Activated CD8-positive, alpha-beta memory T cell treated with anti-CD3 and anti-CD28 coated beads for 24 hours (primary cell): ENCODE results near the gene RNF6.
"Not testable (repeated sequence)": the region's sequence is repeated elsewhere in the genome, so short reads cannot be mapped to it uniquely, and the experiment has no call there.

ENCODE experiments used
- DNase-seq: peaks from one replicate; pipeline ENCODE4 v3.0.0-alpha.2; 2020

RNF6 gene

GRCh38 chr13:26221721-26222519 is at the start of gene RNF6:
RNF6 (minus strand) TSS chr13:26222314; CDS start chr13:26219649, 2,665 bp downstream.
- DNase-seq: peak; percentile 97

- DNase-seq: no peak
Observed at GRCh38 chr13:26270707-26271106, 48.6 kb upstream of the RNF6 start.

GRCh38 chr13:26266311-26266710 is 44.2 kb upstream of the RNF6 start:
- DNase-seq: no peak

- no peak for DNase-seq
Observed at GRCh38 chr13:26262156-26262555, 40.0 kb upstream of the RNF6 start.

GRCh38 chr13:26259634-26260033 is 37.5 kb upstream of the RNF6 start:
- DNase-seq: no peak

- no peak for DNase-seq
Observed at GRCh38 chr13:26257049-26257448, 34.9 kb upstream of the RNF6 start.

- DNase-seq: no peak
Observed at GRCh38 chr13:26255691-26256277, 33.7 kb upstream of the RNF6 start.

- no peak for DNase-seq
Observed at GRCh38 chr13:26255115-26255514, 33.0 kb upstream of the RNF6 start.

GRCh38 chr13:26254583-26255111 is 32.5 kb upstream of the RNF6 start:
- peak; percentile 70 for DNase-seq

GRCh38 chr13:26253787-26254582 is 31.9 kb upstream of the RNF6 start, which contains the start of gene CDK8:
CDK8 (plus strand) TSS chr13:26254129; CDS start chr13:26254642, 513 bp downstream.
- peak; percentile 96 for DNase-seq

GRCh38 chr13:26253262-26253786 is 31.2 kb upstream of the RNF6 start:
- DNase-seq: no peak

GRCh38 chr13:26252006-26252405 is 29.9 kb upstream of the RNF6 start:
- DNase-seq: not testable (repeated sequence)

- no peak for DNase-seq
Observed at GRCh38 chr13:26249551-26249950, 27.4 kb upstream of the RNF6 start.

GRCh38 chr13:26247608-26248007 is 25.5 kb upstream of the RNF6 start:
- DNase-seq: no peak

GRCh38 chr13:26247011-26247410 is 24.9 kb upstream of the RNF6 start:
- DNase-seq: no peak

GRCh38 chr13:26246154-26246553 is 24.0 kb upstream of the RNF6 start:
- DNase-seq: no peak

- DNase-seq: no peak
Observed at GRCh38 chr13:26236296-26236695, 14.2 kb upstream of the RNF6 start.

- no peak for DNase-seq
Observed at GRCh38 chr13:26230703-26231102, 8.6 kb upstream of the RNF6 start.

- DNase-seq: no peak
Observed at GRCh38 chr13:26229080-26229615, 7.0 kb upstream of the RNF6 start.

GRCh38 chr13:26228096-26228495 is 6.0 kb upstream of the RNF6 start:
- DNase-seq: no peak

GRCh38 chr13:26227166-26227971 is 5.3 kb upstream of the RNF6 start:
- no peak for DNase-seq
